GM12892 (cell line): ENCODE measurements around the gene SMIM35.
"Not testable (repeated sequence)": the region's sequence is repeated elsewhere in the genome, so short reads cannot be mapped to it uniquely, and the experiment has no call there.

Source experiments
- DNase-seq: peaks from one replicate; pipeline ENCODE4 v3.0.0; 2011; ENCODE audit not compliant: insufficient read length
- FAIRE-seq: peaks from 2 replicates; lab custom pipeline; 2011; peaks lifted over from hg19 to GRCh38; lab: Jason Lieb, UNC
- POLR2A ChIP-seq: IDR thresholded peaks from 2 replicates; pipeline ENCODE4 v1.6.1; 2011; ENCODE audit warnings: low read depth, low read length, control low read depth
- POLR2AphosphoS5 ChIP-seq: IDR thresholded peaks from 2 replicates; pipeline ENCODE4 v1.6.1; 2011; ENCODE audit warnings: low read depth, low read length, control low read depth
- TAF1 ChIP-seq: IDR thresholded peaks from 2 replicates; pipeline ENCODE4 v1.6.1; 2011; ENCODE audit warnings: low read depth, mild to moderate bottlenecking, control low read depth, low read length, borderline replicate concordance

SMIM35 gene

DNA sequence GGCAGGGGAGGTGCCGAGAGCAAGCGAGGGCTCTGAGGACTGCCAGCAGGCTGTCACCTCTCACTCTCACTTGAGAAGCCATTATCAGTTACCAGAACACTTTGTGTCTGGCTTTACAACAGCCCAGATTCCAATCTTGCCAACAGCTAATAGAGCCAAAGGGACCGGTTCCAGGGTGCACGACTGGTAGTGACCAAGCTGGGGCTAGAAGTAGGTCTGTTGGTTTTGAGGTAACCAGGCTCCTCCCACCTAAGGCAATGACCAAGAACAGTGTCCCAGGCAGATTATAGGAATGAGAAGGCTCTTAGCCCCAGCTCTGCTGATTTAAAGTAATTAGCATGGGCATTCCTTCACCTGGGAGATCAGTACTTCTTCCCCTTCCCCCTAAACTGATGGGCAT lies 107.8 kb downstream of the SMIM35 start:
- no peak for DNase-seq
- peak; percentile 81 for FAIRE-seq
- no peak for TF ChIP-seq POLR2A

- DNase-seq, FAIRE-seq: not testable (repeated sequence)
Observed at GRCh38 chr11:117978291-117978910, 108.4 kb downstream of the SMIM35 start.

DNA sequence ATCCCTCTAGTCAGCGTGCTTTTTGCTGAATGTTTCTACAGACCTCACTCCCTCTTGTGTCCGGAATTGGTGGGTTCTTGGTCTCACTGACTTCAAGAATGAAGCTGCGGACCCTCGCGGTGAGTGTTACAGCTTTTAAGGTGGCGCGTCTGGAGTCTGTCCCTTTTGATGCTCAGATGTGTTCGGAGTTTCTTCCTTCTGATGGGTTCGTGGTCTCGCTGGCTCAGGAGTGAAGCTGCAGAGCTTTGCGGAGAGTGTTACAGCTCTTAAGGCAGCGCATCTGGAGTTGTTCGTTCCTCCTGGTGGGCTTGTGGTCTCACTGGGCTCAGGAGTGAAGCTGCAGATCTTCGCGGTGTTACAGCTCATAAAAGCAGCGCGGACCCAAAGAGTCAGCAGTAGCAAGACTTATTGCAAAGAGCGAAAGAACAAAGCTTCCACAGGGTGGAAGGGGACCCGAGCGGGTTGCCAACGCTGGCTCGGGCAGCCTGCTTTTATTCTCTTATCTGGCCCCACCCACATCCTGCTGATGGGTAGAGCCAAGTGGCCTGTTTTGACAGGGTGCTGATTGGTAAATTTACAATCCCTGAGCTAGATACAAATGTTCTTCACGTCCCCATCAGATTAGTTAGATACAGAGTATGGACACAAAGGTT lies 109.0 kb downstream of the SMIM35 start:
- FAIRE-seq, DNase-seq: not testable (repeated sequence)

- TF ChIP-seq POLR2A = no peak
- TF ChIP-seq POLR2AphosphoS5 = no peak
- no peak for TF ChIP-seq TAF1
- FAIRE-seq (peak; percentile 5), DNase-seq (no peak)
Observed at GRCh38 chr11:117977029-117977428, 109.7 kb downstream of the SMIM35 start.

DNA sequence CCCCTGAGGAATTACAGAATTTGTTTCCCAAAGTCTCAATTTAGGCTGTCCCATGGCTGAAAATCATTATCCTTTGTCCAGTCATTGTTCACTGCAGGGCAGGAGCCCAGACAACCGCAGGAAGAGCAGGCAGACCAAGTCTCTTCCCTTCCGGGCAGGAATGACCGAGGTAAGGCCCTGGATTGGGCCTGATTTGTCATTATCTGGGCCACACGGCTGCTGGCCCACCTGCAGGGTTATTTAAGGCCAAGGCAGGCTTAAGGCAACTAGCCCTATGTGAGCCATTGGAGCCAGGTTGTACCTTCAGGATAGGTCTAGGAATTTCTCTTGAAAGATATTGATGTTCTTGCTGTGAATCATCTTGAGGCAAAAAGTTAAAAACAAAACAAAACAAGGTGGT lies 110.3 kb downstream of the SMIM35 start:
- FAIRE-seq (peak; percentile 33), DNase-seq (no peak)
- TF ChIP-seq TAF1 (no peak), POLR2A (no peak), POLR2AphosphoS5 (no peak)

GRCh38 chr11:117973503-117973860 lies 113.3 kb downstream of the SMIM35 start:
- no peak for FAIRE-seq
- TF ChIP-seq TAF1 (no peak), POLR2AphosphoS5 (no peak), POLR2A (no peak)
- DNase-seq = no peak

GRCh38 chr11:117972629-117973502 lies 113.9 kb downstream of the SMIM35 start:
- FAIRE-seq (no peak), DNase-seq (no peak)
- TF ChIP-seq POLR2AphosphoS5 (no peak), POLR2A (no peak), TAF1 (no peak)

DNA sequence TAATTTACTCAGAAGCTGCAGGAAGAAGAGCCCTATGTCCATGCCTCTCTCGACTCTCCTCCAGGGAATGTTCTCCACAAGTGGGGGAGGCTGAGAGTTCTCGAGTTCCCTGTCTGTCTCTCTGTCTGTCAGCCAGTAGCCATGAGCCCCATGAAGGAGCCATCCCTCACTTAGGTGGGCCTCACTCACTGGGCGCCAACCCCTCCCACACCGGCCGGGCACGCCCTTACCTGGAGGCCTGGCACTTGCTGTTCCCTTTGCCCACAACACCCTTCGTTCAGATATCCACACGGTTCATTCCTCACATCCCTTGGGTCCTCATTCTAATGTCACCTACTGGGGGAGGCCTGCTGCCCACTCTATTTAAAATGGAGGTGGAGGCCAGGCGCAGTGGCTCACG lies 114.7 kb downstream of the SMIM35 start:
- no peak for TF ChIP-seq POLR2A
- TF ChIP-seq POLR2AphosphoS5 = no peak
- no peak for TF ChIP-seq TAF1

DNA sequence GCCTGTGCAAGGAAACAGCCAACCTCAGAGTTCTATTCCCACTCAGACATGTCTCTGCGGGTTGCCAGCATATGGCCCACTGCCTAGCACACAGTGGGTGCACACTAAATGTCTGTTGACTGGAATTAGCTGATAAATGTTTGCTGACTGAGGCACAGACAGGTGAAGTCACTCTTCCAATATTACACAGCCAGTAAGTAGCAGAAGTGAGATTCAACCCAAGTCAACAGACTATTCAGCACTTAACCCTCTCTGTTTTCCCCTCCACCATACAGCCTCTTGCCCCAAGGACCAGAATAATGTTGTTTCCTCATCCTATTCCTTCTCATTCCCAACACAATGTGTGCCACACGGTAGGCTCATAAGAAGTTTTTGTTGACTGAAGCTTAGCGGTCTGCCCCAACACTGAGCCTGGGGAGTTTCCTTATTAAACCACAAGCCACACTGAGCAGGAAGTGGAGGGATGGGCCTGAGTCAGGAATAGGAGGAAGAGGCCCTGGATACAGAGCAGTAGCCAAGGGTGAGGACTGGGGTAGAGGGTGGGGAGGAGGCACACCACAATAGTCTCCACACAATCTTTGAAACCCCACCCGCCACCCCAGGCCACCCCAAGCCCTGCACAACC lies 116.3 kb downstream of the SMIM35 start:
- DNase-seq (no peak), FAIRE-seq (peak; percentile 78)
- TF ChIP-seq POLR2A (no peak), POLR2AphosphoS5 (no peak), TAF1 (no peak)

More for the DNA sequence above, 114.7 kb downstream of the SMIM35 start:
- FAIRE-seq (no peak), DNase-seq (no peak)

GRCh38 chr11:117969160-117969991 lies 117.4 kb downstream of the SMIM35 start:
- no peak for DNase-seq
- no peak for FAIRE-seq
- TF ChIP-seq POLR2A (no peak), POLR2AphosphoS5 (no peak), TAF1 (no peak)

- TF ChIP-seq TAF1 (no peak), POLR2AphosphoS5 (no peak), POLR2A (no peak)
- FAIRE-seq = no peak
- no peak for DNase-seq
Observed at GRCh38 chr11:117966908-117967307, 119.9 kb downstream of the SMIM35 start.
